ENCODE measurements around the gene MAX. TPM values are rescaled to one million over a fixed set of nuclear protein-coding genes. Genes with fewer than 3 reads are reported as not detected.

Gene MAX, protein sequence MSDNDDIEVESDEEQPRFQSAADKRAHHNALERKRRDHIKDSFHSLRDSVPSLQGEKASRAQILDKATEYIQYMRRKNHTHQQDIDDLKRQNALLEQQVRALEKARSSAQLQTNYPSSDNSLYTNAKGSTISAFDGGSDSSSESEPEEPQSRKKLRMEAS
- 10 to 100 TPM; 50.5 to 64.1 (median 51.7) TPM for total RNA-seq

DNA sequence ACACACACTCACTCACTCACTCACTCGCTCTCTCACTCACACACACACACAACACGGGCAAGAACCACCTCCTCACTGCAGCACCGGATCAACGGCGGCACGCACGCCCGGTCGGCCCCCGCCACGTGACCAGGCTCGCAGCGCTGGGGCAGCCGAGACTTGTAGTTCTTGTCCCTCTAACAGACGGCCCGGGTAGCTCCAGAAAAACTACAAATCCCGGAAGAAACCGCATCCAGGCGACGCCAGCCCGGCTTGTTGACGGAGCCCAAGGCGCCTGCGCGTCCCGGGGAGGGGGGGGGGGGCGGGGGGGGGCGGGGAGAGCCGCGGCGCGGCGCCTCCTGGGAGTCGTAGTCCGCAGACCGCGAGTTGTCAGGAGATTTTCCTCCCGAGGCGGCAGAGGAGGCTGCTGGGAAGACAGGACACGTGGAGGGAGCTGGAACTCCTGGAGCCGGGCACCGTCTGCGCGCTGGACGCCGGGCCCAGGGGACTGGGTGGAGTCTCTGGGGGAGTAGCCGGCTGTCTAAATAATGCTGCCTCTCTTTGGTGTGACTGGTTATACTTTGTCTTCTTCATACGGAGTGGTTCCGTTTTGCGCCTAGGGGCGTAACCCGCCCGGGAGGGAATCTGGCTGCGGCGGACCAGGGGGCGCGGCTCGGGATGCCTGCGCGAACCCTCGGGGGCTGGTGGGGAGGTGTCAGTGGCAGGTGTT lies at the start of gene MAX:
Gene MAX, minus strand, starts transcription at position 77 of the 709 bp plus-strand sequence. CDS start 178 bp downstream, outside the sequence.
- Histone ChIP-seq H3K9me3 (no peaks in the 10 kb centered on the region), H3K36me3 (no peaks in the 10 kb centered on the region), H3K4me1 (peaks cover 0 to 16% of the 10 kb centered on the region in 2 donors), H3K27me3 (no peaks in the 10 kb centered on the region), H3K4me3 (peak within 1 kb of the TSS; percentile 94 to 95 (median 95)), H3K27ac (peak within 1 kb of the TSS; percentile 93)
- intact Hi-C loops (cut with DNase I; ENCODE audit: low total_unique reads) = no loop called here
- TF ChIP-seq POLR2AphosphoS5 (IDR thresholded peaks at IDR 0.05) (peak; percentile 77 to 93 (median 79)), POLR2A (IDR thresholded peaks at IDR 0.05) (peak; percentile 61)
- TF ChIP-seq, protein P1, sequence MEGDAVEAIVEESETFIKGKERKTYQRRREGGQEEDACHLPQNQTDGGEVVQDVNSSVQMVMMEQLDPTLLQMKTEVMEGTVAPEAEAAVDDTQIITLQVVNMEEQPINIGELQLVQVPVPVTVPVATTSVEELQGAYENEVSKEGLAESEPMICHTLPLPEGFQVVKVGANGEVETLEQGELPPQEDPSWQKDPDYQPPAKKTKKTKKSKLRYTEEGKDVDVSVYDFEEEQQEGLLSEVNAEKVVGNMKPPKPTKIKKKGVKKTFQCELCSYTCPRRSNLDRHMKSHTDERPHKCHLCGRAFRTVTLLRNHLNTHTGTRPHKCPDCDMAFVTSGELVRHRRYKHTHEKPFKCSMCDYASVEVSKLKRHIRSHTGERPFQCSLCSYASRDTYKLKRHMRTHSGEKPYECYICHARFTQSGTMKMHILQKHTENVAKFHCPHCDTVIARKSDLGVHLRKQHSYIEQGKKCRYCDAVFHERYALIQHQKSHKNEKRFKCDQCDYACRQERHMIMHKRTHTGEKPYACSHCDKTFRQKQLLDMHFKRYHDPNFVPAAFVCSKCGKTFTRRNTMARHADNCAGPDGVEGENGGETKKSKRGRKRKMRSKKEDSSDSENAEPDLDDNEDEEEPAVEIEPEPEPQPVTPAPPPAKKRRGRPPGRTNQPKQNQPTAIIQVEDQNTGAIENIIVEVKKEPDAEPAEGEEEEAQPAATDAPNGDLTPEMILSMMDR (IDR thresholded peaks at IDR 0.05) = no peak
- peak; percentile 98 for DNase-seq (ENCODE audit: low spot score in 2 of 2)

DNA sequence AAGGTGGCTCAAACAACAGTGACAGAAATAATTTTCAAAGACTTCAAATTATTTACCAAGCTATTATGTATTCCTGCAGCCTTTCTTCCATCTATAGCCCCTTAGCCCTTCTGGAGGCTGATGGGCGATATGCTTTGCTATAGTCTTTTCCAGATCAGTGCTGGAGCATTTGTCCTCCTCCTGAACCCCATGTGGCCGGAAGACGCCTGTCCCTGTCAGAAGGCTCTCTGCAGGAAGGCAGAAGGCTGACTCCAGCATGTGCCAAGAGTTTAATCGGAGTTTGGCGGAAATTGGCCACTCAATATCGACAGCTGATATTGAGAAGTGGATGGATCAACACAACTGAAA lies 49.3 kb upstream of the MAX start:
- TF ChIP-seq POLR2A (IDR thresholded peaks at IDR 0.05) (no peak), POLR2AphosphoS5 (IDR thresholded peaks at IDR 0.05) (no peak)
- TF ChIP-seq, protein P1 (IDR thresholded peaks at IDR 0.05) = no peak
- no peaks in the 10 kb centered on the region for H3K27me3 ChIP-seq
- H3K27ac ChIP-seq = no peak overlapping the region
- intact Hi-C loops (cut with DNase I; ENCODE audit: low total_unique reads) = no loop called here
- DNase-seq (ENCODE audit: low spot score in 2 of 2) = no peak
- H3K36me3 ChIP-seq = no peaks in the 10 kb centered on the region
- H3K4me3 ChIP-seq = no peak overlapping the region
- no peaks in the 10 kb centered on the region for H3K9me3 ChIP-seq
- peaks cover 0 to 2% of the 10 kb centered on the region in 2 donors for H3K4me1 ChIP-seq

DNA sequence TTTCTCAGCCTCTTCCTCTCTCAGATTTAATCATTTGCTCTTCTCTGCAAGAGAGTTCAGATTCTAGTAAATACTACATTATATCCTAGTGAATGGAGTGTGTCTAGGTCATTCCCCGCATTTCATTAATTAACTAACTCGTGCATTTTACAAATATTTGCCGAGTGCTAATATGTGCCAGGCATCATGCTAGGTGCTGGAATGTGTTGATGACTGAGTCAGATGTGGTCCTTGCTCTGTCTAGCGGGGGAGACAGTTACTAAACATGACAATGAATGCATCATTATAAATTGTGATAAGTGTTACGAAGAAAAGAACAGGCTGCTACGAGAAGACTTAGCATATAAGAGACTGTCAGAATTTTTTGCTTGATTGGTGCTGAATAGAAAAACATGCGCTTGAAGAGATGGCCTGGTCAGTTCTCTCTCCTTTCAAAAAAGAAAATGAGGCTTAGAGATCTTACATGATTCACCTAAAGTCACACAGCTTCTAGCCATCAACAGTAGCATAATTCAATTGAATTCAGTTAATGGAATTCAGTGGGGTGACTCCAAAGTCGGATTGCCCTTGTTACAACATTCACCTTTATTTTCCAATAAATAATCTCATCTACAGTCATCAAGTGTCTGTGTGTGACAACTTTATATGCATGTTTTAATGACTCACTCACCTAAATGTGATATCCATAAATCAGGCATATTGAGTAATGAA lies 48.7 kb upstream of the MAX start:
- H3K9me3 ChIP-seq = no peaks in the 10 kb centered on the region
- intact Hi-C loops (cut with DNase I; ENCODE audit: low total_unique reads) = no loop called here
- no peak for DNase-seq (ENCODE audit: low spot score in 2 of 2)
- no peaks in the 10 kb centered on the region for H3K36me3 ChIP-seq
- TF ChIP-seq, protein P1 (IDR thresholded peaks at IDR 0.05) = no peak
- TF ChIP-seq POLR2AphosphoS5 (IDR thresholded peaks at IDR 0.05) = no peak
- H3K4me1 ChIP-seq = no peaks in the 10 kb centered on the region
- no peak overlapping the region for H3K4me3 ChIP-seq
- H3K27me3 ChIP-seq = no peaks in the 10 kb centered on the region
- no peak overlapping the region for H3K27ac ChIP-seq

DNA sequence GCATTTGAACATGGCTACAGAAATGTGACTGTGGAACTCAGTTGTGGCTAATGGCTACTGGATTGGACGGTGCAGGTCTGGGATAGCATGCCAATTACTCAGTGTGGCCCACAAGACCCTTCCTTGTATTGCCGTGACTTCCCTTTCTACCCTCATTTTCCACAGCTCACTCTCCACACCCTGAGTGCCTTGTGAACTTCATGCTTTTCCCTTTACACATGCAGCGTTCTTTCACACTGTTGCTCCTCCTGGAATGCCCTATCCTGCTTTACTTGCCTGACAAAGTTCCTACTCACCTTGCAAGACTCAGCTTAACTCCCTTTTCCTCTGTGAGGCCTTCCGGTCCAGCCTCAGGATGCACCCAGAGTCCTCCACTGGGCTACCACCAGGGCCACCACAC lies 46.8 kb upstream of the MAX start:
- H3K36me3 ChIP-seq = no peaks in the 10 kb centered on the region
- TF ChIP-seq POLR2A (IDR thresholded peaks at IDR 0.05) = no peak
- TF ChIP-seq, protein P1 (IDR thresholded peaks at IDR 0.05) = no peak
- no peak for TF ChIP-seq POLR2AphosphoS5 (IDR thresholded peaks at IDR 0.05)
- no peaks in the 10 kb centered on the region for H3K9me3 ChIP-seq
- DNase-seq (ENCODE audit: low spot score in 2 of 2) = no peak
- H3K4me3 ChIP-seq = no peak overlapping the region
- intact Hi-C loops (cut with DNase I; ENCODE audit: low total_unique reads) = no loop called here
- no peaks in the 10 kb centered on the region for H3K27me3 ChIP-seq
- no peak overlapping the region for H3K27ac ChIP-seq
- no peaks in the 10 kb centered on the region for H3K4me1 ChIP-seq

DNA sequence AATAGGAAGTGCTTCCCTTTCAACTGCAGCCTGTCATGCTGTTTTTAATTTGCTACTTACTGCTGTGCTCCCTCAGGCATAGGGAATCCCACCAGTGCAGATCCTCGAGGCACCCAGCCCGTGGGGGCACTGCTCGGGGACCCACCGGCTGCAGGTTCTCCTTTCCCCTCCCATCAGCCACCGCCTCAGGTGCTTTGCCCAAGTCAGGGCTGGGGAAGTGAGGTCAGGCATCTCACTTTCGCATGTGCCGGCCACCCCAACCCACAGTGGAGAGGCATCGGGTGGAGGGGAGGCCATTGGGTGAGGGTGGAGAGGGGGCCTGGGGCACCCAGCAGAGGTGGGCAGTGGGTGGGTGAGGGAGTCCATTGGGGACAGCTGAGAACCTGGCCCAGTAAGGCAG lies 41.9 kb upstream of the MAX start:
- Histone ChIP-seq H3K36me3 (no peaks in the 10 kb centered on the region), H3K9me3 (no peaks in the 10 kb centered on the region), H3K27me3 (no peaks in the 10 kb centered on the region), H3K4me1 (no peaks in the 10 kb centered on the region), H3K4me3 (no peak overlapping the region), H3K27ac (no peak overlapping the region)
- intact Hi-C loops (cut with DNase I; ENCODE audit: low total_unique reads) = no loop called here
- TF ChIP-seq POLR2AphosphoS5 (IDR thresholded peaks at IDR 0.05) (no peak), POLR2A (IDR thresholded peaks at IDR 0.05) (no peak)
- TF ChIP-seq, protein P1 (IDR thresholded peaks at IDR 0.05) = no peak
- no peak for DNase-seq (ENCODE audit: low spot score in 2 of 2)
